HG02884 (cell line): ENCODE data around the gene ACTA2.

ENCODE experiments used
- ATAC-seq: cut with Tn5 transposase; IDR thresholded peaks from one replicate; pipeline ENCODE4 v1.9.1; 2021; ENCODE audit warnings: mild to moderate bottlenecking, moderate library complexity; ENCODE audit not compliant: unreplicated experiment

ACTA2 gene

GRCh38 chr10:88982366-88982765 lies 29.8 kb upstream of the ACTA2 start:
- no peak for ATAC-seq

GRCh38 chr10:88981435-88981834 lies 28.9 kb upstream of the ACTA2 start:
- ATAC-seq: no peak

- no peak for ATAC-seq
These were observed 28.2 kb upstream of the ACTA2 start for GRCh38 chr10:88980800-88981199.

GRCh38 chr10:88980247-88980646 lies 27.7 kb upstream of the ACTA2 start:
- ATAC-seq: no peak

GRCh38 chr10:88979603-88980002 lies 27.0 kb upstream of the ACTA2 start:
- ATAC-seq: no peak

- no peak for ATAC-seq
These were observed 26.6 kb upstream of the ACTA2 start for GRCh38 chr10:88979153-88979562.

GRCh38 chr10:88978463-88978862 lies 25.9 kb upstream of the ACTA2 start:
- ATAC-seq: no peak

- no peak for ATAC-seq
These were observed 22.8 kb upstream of the ACTA2 start for GRCh38 chr10:88975377-88975720.

- ATAC-seq: no peak
These were observed 22.1 kb upstream of the ACTA2 start for GRCh38 chr10:88974446-88975376.

- no peak for ATAC-seq
These were observed 21.4 kb upstream of the ACTA2 start for GRCh38 chr10:88974012-88974411.

GRCh38 chr10:88971221-88972061 lies 18.9 kb upstream of the ACTA2 start:
- ATAC-seq: no peak

- ATAC-seq: no peak
These were observed 15.8 kb upstream of the ACTA2 start for GRCh38 chr10:88968391-88968790.

- no peak for ATAC-seq
These were observed 14.2 kb upstream of the ACTA2 start for GRCh38 chr10:88966797-88967196.

- ATAC-seq: no peak
These were observed 12.4 kb upstream of the ACTA2 start for GRCh38 chr10:88964869-88965415.

GRCh38 chr10:88964360-88964759 lies 11.8 kb upstream of the ACTA2 start:
- no peak for ATAC-seq

GRCh38 chr10:88963318-88963717 lies 10.7 kb upstream of the ACTA2 start:
- ATAC-seq: no peak

GRCh38 chr10:88962336-88962735 lies 9.8 kb upstream of the ACTA2 start:
- ATAC-seq: no peak

- no peak for ATAC-seq
These were observed 8.7 kb upstream of the ACTA2 start for GRCh38 chr10:88961266-88961665.

- no peak for ATAC-seq
These were observed 8.2 kb upstream of the ACTA2 start for GRCh38 chr10:88960802-88961201.

GRCh38 chr10:88958721-88959120 lies 6.1 kb upstream of the ACTA2 start:
- no peak for ATAC-seq

- ATAC-seq: no peak
These were observed 4.8 kb upstream of the ACTA2 start for GRCh38 chr10:88957381-88957780.
